Duodenal mucosa (tissue), 2 donors: Measurements from ENCODE around the gene SKAP2.

Experiments
- H3K27ac ChIP-seq: one replicate; pipeline ENCODE4 v1.7.0; 2013; ENCODE audit warnings: low read depth, low read length
- H3K27me3 ChIP-seq, 2 donors: one replicate each; pipeline ENCODE4 v1.7.0; 2013; ENCODE audit warnings: low read length in 2 of 2, control low read depth in 1 of 2; ENCODE audit not compliant: insufficient read depth in 2 of 2, control insufficient read depth in 1 of 2
- H3K36me3 ChIP-seq, 2 donors: one replicate each; pipeline ENCODE4 v1.7.0; 2013; ENCODE audit warnings: low read length in 2 of 2, control low read depth in 1 of 2; ENCODE audit not compliant: insufficient read depth in 2 of 2, control insufficient read depth in 1 of 2
- H3K4me1 ChIP-seq, 2 donors: one replicate each; pipeline ENCODE4 v1.7.0; 2013; ENCODE audit warnings: low read length in 2 of 2, control low read depth in 1 of 2; ENCODE audit not compliant: insufficient read depth in 2 of 2, control insufficient read depth in 1 of 2
- H3K4me3 ChIP-seq, 2 donors: one replicate each; pipeline ENCODE4 v1.7.0; 2013; ENCODE audit warnings: low read length in 2 of 2, low read depth in 1 of 2
- H3K9ac ChIP-seq, 2 donors: one replicate each; pipeline ENCODE4 v1.7.0; 2013; ENCODE audit warnings: low read length in 2 of 2, low read depth in 1 of 2
- H3K9me3 ChIP-seq, 2 donors: one replicate each; pipeline ENCODE4 v1.7.0; 2013; ENCODE audit warnings: low read length in 2 of 2, control low read depth in 1 of 2; ENCODE audit not compliant: control insufficient read depth in 1 of 2

The SKAP2 gene

GRCh38 chr7:26620352-26620751 is 244.0 kb downstream of the SKAP2 start:
- Histone ChIP-seq H3K4me3 (no peak overlapping the region), H3K27ac (no peak overlapping the region), H3K9ac (no peak overlapping the region), H3K27me3 (no peaks in the 10 kb centered on the region), H3K36me3 (no peaks in the 10 kb centered on the region), H3K9me3 (no peaks in the 10 kb centered on the region), H3K4me1 (no peaks in the 10 kb centered on the region)

- Histone ChIP-seq H3K36me3 (no peaks in the 10 kb centered on the region), H3K9ac (no peak overlapping the region), H3K27ac (no peak overlapping the region), H3K4me3 (no peak overlapping the region), H3K9me3 (no peaks in the 10 kb centered on the region), H3K27me3 (no peaks in the 10 kb centered on the region), H3K4me1 (no peaks in the 10 kb centered on the region)
Observed at GRCh38 chr7:26619348-26619984, 244.9 kb downstream of the SKAP2 start.

GRCh38 chr7:26618898-26619297 is 245.5 kb downstream of the SKAP2 start:
- no peaks in the 10 kb centered on the region for H3K4me1 ChIP-seq
- no peak overlapping the region for H3K27ac ChIP-seq
- no peaks in the 10 kb centered on the region for H3K36me3 ChIP-seq
- H3K9ac ChIP-seq = no peak overlapping the region
- no peaks in the 10 kb centered on the region for H3K9me3 ChIP-seq
- H3K27me3 ChIP-seq = no peaks in the 10 kb centered on the region
- no peak overlapping the region for H3K4me3 ChIP-seq

GRCh38 chr7:26618449-26618848 is 245.9 kb downstream of the SKAP2 start:
- H3K4me3 ChIP-seq = no peak overlapping the region
- H3K4me1 ChIP-seq = no peaks in the 10 kb centered on the region

More at GRCh38 chr7:26618449-26618848, 245.9 kb downstream of the SKAP2 start:
- Histone ChIP-seq H3K27me3 (no peaks in the 10 kb centered on the region), H3K9ac (no peak overlapping the region), H3K36me3 (no peaks in the 10 kb centered on the region), H3K9me3 (no peaks in the 10 kb centered on the region), H3K27ac (no peak overlapping the region)
